ENCODE results near the gene GATAD2B.

- TF ChIP-seq, protein P1, sequence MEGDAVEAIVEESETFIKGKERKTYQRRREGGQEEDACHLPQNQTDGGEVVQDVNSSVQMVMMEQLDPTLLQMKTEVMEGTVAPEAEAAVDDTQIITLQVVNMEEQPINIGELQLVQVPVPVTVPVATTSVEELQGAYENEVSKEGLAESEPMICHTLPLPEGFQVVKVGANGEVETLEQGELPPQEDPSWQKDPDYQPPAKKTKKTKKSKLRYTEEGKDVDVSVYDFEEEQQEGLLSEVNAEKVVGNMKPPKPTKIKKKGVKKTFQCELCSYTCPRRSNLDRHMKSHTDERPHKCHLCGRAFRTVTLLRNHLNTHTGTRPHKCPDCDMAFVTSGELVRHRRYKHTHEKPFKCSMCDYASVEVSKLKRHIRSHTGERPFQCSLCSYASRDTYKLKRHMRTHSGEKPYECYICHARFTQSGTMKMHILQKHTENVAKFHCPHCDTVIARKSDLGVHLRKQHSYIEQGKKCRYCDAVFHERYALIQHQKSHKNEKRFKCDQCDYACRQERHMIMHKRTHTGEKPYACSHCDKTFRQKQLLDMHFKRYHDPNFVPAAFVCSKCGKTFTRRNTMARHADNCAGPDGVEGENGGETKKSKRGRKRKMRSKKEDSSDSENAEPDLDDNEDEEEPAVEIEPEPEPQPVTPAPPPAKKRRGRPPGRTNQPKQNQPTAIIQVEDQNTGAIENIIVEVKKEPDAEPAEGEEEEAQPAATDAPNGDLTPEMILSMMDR (IDR thresholded peaks at IDR 0.05) = no peak
- TF ChIP-seq POLR2A (IDR thresholded peaks at IDR 0.05) = no peak
Observed at GRCh38 chr1:153799566-153800465, 123.0 kb downstream of the GATAD2B start.

Measured in ovary (tissue), 3 donors.